ENCODE data around the gene POLN.

- TF ChIP-seq CTCF (IDR thresholded peaks at IDR 0.05): no peak
- TF ChIP-seq POLR2A (IDR thresholded peaks at IDR 0.05): no peak
Observed at GRCh38 chr4:2082627-2083026, 159.3 kb downstream of the POLN start.
